Activated T-helper 1 cell treated with anti-CD3 and anti-CD28 coated beads, Interleukin-12 subunit alpha, Interleukin-12 subunit beta, Interleukin-2, Interleukin-4 antibody, amounts not matched to agents 30 ng/mL and 10 ng/mL and 1 ng/mL, durations not matched to agents 14 hours and 24 hours and 36 hours (primary cell): Measurements from ENCODE around the gene FAM186B. TPM values are rescaled to one million over a fixed set of nuclear protein-coding genes. Genes with fewer than 3 reads are reported as not detected.
"Not testable (repeated sequence)": the region's sequence is repeated elsewhere in the genome, so short reads cannot be mapped to it uniquely, and the experiment has no call there.

ENCODE experiments used
- DNase-seq: peaks from one replicate; pipeline ENCODE4 v3.0.0; 2021; ENCODE audit warnings: low spot score
- H3K27ac Mint-ChIP-seq: one replicate; pipeline ENCODE4 v1.8.0; 2021; ENCODE audit warnings: mild to moderate bottlenecking, mixed read lengths
- H3K27me3 Mint-ChIP-seq: one replicate; pipeline ENCODE4 v1.8.0; 2022; ENCODE audit warnings: mild to moderate bottlenecking, moderate library complexity, mixed read lengths; ENCODE audit not compliant: insufficient read depth
- H3K36me3 Mint-ChIP-seq: one replicate; pipeline ENCODE4 v1.8.0; 2021; ENCODE audit warnings: low read depth, mixed read lengths
- H3K4me1 Mint-ChIP-seq: one replicate; pipeline ENCODE4 v1.8.0; 2021; ENCODE audit warnings: low read depth, mixed read lengths
- H3K4me3 Mint-ChIP-seq: one replicate; pipeline ENCODE4 v1.8.0; 2021; ENCODE audit warnings: mild to moderate bottlenecking, moderate library complexity, mixed read lengths
- H3K9me3 Mint-ChIP-seq: one replicate; pipeline ENCODE4 v1.8.0; 2021; ENCODE audit warnings: mixed read lengths
- intact Hi-C: fragments of 100-400 bp; cut with micrococcal nuclease; formaldehyde crosslinking; loops from one replicate; pipeline ENCODE4 v1.15.1; 2024
- total RNA-seq: library from RNA; stranded (reverse); gene quantifications from 2 replicates; pipeline ENCODE4 v1.2.3, GENCODE V29; 2022

Gene FAM186B, protein sequence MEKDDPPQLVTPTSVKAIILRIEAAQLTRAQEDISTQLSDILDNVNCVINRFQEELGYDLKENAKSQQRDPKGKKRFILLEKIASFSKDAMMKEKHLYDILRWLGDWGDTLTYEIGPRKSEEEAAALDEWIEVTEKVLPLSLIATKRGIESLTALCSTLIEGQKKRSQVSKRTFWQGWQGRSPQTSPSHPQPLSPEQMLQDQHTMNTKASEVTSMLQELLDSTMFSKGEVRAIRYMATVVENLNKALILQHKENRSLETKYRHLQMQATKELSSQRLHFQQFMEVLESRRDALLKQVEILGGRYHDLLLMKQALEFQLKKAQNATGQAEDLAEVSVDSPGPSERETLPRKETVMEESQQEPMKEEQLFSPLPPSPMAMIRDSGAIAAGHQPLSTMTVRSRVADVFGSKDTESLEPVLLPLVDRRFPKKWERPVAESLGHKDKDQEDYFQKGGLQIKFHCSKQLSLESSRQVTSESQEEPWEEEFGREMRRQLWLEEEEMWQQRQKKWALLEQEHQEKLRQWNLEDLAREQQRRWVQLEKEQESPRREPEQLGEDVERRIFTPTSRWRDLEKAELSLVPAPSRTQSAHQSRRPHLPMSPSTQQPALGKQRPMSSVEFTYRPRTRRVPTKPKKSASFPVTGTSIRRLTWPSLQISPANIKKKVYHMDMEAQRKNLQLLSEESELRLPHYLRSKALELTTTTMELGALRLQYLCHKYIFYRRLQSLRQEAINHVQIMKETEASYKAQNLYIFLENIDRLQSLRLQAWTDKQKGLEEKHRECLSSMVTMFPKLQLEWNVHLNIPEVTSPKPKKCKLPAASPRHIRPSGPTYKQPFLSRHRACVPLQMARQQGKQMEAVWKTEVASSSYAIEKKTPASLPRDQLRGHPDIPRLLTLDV
- 0.29 and 0.62 TPM in 2 replicates for total RNA-seq

DNA sequence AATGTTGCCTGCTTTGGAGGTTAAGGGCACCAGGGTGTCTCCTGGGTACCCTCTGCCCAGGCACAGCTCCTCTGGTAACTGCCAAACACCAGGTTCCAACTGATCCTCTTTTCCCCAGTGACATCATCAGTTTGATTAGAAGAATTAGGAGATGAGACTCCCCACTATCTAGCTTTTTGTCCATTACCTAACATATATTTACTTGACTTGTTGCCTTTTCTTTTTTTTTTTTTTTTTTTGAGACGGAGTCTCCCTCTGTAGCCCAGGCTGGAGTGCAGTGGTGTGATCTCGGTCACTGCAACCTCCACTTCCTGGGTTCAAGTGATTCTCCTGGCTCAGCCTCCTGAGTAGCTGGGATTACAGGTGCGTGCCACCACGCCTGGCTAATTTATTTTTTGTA lies at the start of gene FAM186B:
Gene FAM186B, minus strand, starts transcription at position 101 of the 400 bp plus-strand sequence. CDS start 162 bp downstream, outside the sequence.
- H3K36me3 Mint-ChIP-seq, H3K9me3 Mint-ChIP-seq, DNase-seq, H3K27me3 Mint-ChIP-seq, intact Hi-C loops, H3K4me3 Mint-ChIP-seq, H3K4me1 Mint-ChIP-seq, H3K27ac Mint-ChIP-seq: not testable (repeated sequence)

DNA sequence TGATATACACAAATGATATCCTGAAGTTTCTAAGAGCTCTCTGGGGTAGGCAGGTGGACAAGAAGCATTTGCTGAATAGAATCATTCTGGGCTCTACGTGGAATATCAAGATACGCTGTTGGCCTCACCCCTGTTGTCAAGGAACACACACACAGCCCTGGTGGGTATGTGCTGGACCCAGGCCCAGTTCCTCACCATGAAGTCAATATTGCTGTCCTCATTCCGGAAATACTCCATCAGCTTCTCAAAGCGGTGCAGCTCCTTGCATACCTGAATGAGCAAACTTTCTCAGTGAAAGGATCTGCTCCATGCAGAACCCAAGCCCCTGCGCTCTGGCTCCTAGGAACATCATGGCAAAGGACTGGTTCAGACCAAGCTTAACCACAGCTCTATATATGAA lies 49.3 kb upstream of the FAM186B start:
- Mint-ChIP-seq H3K27ac (no peak overlapping the region), H3K4me1 (peaks cover 25% of the 10 kb centered on the region), H3K36me3 (peaks cover 59% of the 10 kb centered on the region), H3K9me3 (no peaks in the 10 kb centered on the region), H3K4me3 (no peak overlapping the region), H3K27me3 (no peaks in the 10 kb centered on the region)
- intact Hi-C loops, result no loop called here
- DNase-seq, result no peak

DNA sequence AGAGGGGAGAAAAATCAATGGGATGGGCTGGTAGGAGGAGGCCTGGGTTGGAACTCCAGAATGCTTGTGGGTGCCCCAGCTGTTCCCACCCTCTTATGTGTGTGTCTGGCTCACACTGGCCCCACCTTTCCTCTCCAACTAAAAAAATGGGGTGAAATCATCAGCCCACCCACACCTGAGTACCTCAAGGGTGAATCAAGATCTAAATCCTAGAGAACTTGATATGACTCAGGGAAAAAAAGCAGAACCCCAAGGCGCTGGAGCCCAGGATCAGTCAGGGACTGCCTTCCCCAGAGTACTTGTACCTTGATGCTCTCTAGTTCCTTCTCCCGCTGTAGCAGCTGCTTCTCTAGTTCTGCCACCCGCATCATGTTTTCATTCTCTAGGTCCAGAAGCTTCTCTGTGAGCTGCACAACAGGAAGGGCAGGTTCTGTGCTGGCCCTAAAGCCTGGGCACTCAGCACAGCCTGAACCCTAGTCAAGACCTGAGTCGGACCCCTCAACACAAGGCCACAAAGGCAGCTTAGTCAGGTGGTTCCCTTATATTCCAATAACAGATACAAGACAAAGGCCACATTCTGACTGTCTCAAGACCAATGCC lies 47.6 kb upstream of the FAM186B start:
- no peaks in the 10 kb centered on the region for H3K27me3 Mint-ChIP-seq
- H3K4me1 Mint-ChIP-seq, result peaks cover 34% of the 10 kb centered on the region
- H3K9me3 Mint-ChIP-seq, result no peaks in the 10 kb centered on the region
- intact Hi-C loops, result no loop called here
- H3K4me3 Mint-ChIP-seq, result no peak overlapping the region
- DNase-seq, result no peak
- peaks cover 64% of the 10 kb centered on the region for H3K36me3 Mint-ChIP-seq
- H3K27ac Mint-ChIP-seq, result no peak overlapping the region

GRCh38 chr12:49651855-49652254 lies 46.4 kb upstream of the FAM186B start:
- Mint-ChIP-seq H3K36me3 (peaks cover 59% of the 10 kb centered on the region), H3K27me3 (no peaks in the 10 kb centered on the region), H3K4me3 (no peak overlapping the region), H3K4me1 (peaks cover 39% of the 10 kb centered on the region), H3K9me3 (no peaks in the 10 kb centered on the region), H3K27ac (no peak overlapping the region)
- no peak for DNase-seq
- intact Hi-C loops, result no loop called here

DNA sequence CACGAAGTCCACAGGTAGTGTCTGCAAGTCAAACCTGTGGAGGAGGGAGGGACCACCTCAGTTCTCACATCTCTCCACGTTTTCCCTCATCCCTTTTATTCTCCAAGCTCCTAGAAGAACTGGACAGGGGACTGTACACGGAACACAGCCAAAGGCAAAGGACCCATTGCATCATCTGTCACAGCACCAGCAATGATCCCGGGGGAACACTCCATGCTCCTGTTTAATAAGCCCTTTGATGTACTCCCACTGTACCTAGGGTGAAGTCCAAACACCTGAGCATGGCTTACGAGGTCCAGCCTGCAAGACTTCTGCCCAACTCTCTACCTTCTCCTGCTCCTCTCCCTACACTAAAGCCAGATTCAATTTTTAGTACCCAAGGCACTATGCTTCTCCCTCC lies 44.5 kb upstream of the FAM186B start:
- Mint-ChIP-seq H3K4me3 (no peak overlapping the region), H3K9me3 (no peaks in the 10 kb centered on the region), H3K36me3 (peaks cover 57% of the 10 kb centered on the region), H3K27ac (no peak overlapping the region), H3K4me1 (peaks cover 24% of the 10 kb centered on the region), H3K27me3 (no peaks in the 10 kb centered on the region)
- intact Hi-C loops, result no loop called here
- DNase-seq, result no peak

DNA sequence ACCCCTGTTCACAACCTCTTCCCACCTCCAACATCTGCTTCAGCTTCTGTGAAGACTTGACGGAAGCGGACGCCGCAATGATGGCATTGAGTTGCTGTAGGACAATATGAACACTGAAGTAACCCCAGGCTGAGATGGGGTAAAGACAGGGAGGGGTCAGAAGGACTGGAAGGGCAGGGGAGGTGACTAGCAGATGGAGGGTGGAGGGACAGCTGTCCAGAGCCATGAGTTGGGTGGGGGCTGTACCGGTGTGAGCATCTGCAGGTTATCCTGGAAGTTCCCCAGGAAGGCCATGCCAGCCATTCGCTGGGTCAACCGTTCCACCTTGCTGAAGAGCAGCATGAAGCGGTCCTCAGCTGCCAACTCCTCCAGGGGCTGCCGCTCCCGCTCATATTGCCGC lies 44.0 kb upstream of the FAM186B start:
- H3K4me3 Mint-ChIP-seq, result no peak overlapping the region
- peaks cover 56% of the 10 kb centered on the region for H3K36me3 Mint-ChIP-seq
- no peak for DNase-seq
- peaks cover 28% of the 10 kb centered on the region for H3K4me1 Mint-ChIP-seq
- no peaks in the 10 kb centered on the region for H3K9me3 Mint-ChIP-seq
- H3K27me3 Mint-ChIP-seq, result no peaks in the 10 kb centered on the region
- intact Hi-C loops, result no loop called here
- no peak overlapping the region for H3K27ac Mint-ChIP-seq

- intact Hi-C loops, result no loop called here
- Mint-ChIP-seq H3K4me1 (peaks cover 32% of the 10 kb centered on the region), H3K36me3 (peaks cover 52% of the 10 kb centered on the region), H3K4me3 (no peak overlapping the region), H3K27me3 (no peaks in the 10 kb centered on the region), H3K9me3 (no peaks in the 10 kb centered on the region), H3K27ac (no peak overlapping the region)
- DNase-seq, result no peak
These were observed 43.2 kb upstream of the FAM186B start for GRCh38 chr12:49648712-49649003.

DNA sequence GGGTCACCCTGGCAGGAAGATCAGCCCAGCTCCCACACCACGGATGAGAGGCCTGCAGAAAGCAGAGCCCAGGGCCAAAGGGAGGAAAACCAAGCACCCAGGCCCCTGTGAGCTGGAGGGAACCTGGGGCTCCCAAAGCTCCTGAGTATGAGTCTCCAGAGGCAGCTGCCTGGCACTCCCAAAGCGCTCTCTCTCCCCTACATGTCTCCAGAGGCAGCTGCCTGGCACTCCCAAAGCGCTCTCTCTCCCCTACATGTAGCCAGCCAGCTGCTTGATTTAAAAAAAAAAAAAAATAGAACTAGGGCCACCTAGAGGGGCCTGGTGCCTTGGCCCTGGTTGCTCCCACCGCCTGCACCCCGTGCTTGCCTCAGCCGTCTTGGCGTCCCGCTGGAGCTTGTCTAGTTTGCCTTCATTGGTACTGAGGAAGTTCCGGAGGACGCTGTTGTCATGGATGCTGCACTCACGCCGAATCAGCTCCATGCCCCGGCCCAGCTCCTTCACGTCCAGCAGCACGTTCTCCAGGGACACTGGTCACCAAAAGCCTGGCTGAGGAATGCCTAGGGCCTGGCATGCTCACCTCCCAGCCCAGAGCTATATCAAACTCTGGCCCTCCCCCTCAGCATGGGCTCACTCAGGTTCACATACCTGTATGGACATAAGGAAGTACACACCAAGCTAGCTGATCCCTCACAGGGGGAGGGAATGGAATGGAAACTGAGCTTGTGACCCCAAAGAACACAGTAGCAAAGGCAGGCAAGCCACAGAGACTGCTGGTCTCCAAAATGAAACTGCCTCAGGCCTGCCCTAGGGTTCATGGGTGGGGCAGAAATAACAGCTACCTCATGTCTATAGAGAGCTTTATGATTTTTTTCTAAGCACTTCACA lies 42.6 kb upstream of the FAM186B start:
- H3K4me3 Mint-ChIP-seq, result no peak overlapping the region
- H3K4me1 Mint-ChIP-seq, result peaks cover 32% of the 10 kb centered on the region
- no peak overlapping the region for H3K27ac Mint-ChIP-seq
- intact Hi-C loops, result no loop called here
- no peaks in the 10 kb centered on the region for H3K27me3 Mint-ChIP-seq
- no peaks in the 10 kb centered on the region for H3K9me3 Mint-ChIP-seq
- peaks cover 53% of the 10 kb centered on the region for H3K36me3 Mint-ChIP-seq
- DNase-seq, result no peak

DNA sequence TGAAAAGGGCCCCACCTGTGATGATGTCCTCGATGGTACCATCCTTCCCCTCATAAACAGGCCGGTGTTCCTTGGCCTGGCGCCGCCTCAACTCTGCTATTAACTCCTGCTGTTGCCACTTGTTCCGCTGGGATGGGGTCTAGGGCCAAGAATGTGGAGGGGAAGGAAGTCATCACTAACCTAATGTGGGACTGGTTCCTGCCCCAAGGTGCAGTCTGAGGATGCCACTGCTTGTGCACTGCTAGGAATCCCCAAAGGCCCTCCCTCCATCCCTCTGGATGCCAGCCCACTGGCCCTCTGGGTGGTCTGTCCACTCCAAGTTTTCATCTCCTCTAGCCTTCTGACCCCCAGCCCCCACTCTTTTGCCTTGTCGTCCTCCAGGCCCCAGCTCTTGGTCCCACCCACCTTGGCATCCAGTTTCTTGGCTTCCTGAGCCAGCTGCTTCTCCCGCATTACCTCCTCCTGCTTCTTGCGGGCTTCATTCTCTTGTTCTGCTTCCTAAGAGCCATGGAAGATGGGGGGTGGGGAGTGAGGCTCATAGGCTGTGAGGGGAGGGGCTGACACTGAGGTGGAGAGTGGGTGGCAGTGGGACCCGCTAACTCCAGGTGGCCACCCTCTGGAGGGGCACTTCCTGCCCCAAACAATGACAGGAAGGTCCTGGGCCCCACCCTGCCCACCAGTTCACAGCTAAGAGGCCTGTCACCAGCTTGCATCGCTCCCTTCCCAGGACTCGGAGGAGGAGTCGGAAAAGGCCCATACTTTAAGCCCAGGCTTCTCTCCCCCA lies 41.6 kb upstream of the FAM186B start:
- DNase-seq, result no peak
- peaks cover 53% of the 10 kb centered on the region for H3K36me3 Mint-ChIP-seq
- H3K4me1 Mint-ChIP-seq, result peaks cover 26% of the 10 kb centered on the region
- no peaks in the 10 kb centered on the region for H3K27me3 Mint-ChIP-seq
- H3K4me3 Mint-ChIP-seq, result no peak overlapping the region
- H3K27ac Mint-ChIP-seq, result no peak overlapping the region
- no peaks in the 10 kb centered on the region for H3K9me3 Mint-ChIP-seq
- intact Hi-C loops, result no loop called here

- Mint-ChIP-seq H3K27me3 (no peaks in the 10 kb centered on the region), H3K4me3 (no peak overlapping the region), H3K4me1 (peaks cover 26% of the 10 kb centered on the region), H3K9me3 (no peaks in the 10 kb centered on the region), H3K36me3 (peaks cover 49% of the 10 kb centered on the region), H3K27ac (no peak overlapping the region)
- intact Hi-C loops, result no loop called here
- no peak for DNase-seq
These were observed 40.9 kb upstream of the FAM186B start for GRCh38 chr12:49646331-49646830.

- DNase-seq, result no peak
- Mint-ChIP-seq H3K27ac (peak overlapping the region; percentile 42), H3K36me3 (peaks cover 49% of the 10 kb centered on the region), H3K27me3 (no peaks in the 10 kb centered on the region), H3K4me1 (peaks cover 26% of the 10 kb centered on the region), H3K4me3 (no peak overlapping the region), H3K9me3 (no peaks in the 10 kb centered on the region)
- intact Hi-C loops, result loop anchor here (2.0 kb wide), 1 partner anchor 53 kb away; no protein-coding TSS in a partner anchor
These were observed 40.0 kb upstream of the FAM186B start for GRCh38 chr12:49645146-49646039.
